HUES6 (cell line): ENCODE measurements around the gene ANKLE2.
"Not testable (repeated sequence)": the region's sequence is repeated elsewhere in the genome, so short reads cannot be mapped to it uniquely, and the experiment has no call there.

ENCODE experiments used
- H3K27ac ChIP-seq: 2 replicates; pipeline ENCODE4 v1.7.0; 2013; ENCODE audit warnings: low read depth, mild to moderate bottlenecking, low read length, inconsistent platforms
- H3K27me3 ChIP-seq: 2 replicates; pipeline ENCODE4 v1.6.1; 2013; ENCODE audit warnings: low read length; ENCODE audit not compliant: control insufficient read depth, insufficient read depth
- H3K36me3 ChIP-seq: 2 replicates; pipeline ENCODE4 v1.6.1; 2013; ENCODE audit warnings: low read length; ENCODE audit not compliant: control insufficient read depth, insufficient read depth
- H3K4me1 ChIP-seq: 2 replicates; pipeline ENCODE4 v1.6.1; 2013; ENCODE audit warnings: low read length; ENCODE audit not compliant: control insufficient read depth, insufficient read depth
- H3K4me3 ChIP-seq: 2 replicates; pipeline ENCODE4 v1.5.1; 2013; ENCODE audit warnings: low read depth, low read length
- H3K9ac ChIP-seq: one replicate; pipeline ENCODE4 v1.6.1; 2013; ENCODE audit warnings: mild to moderate bottlenecking, low read length
- H3K9me3 ChIP-seq: 2 replicates; pipeline ENCODE4 v1.6.1; 2013; ENCODE audit warnings: low read depth, low read length; ENCODE audit not compliant: control insufficient read depth, insufficient read depth

Gene ANKLE2

GRCh38 chr12:132776816-132777568 is 15.4 kb upstream of the ANKLE2 start:
- H3K9me3 ChIP-seq: no peaks in the 10 kb centered on the region
- peaks cover 89% of the 10 kb centered on the region for H3K36me3 ChIP-seq
- no peaks in the 10 kb centered on the region for H3K4me1 ChIP-seq
- H3K9ac ChIP-seq: no peak overlapping the region
- no peak overlapping the region for H3K4me3 ChIP-seq
- no peaks in the 10 kb centered on the region for H3K27me3 ChIP-seq
- no peak overlapping the region for H3K27ac ChIP-seq

GRCh38 chr12:132776230-132776625 is 14.6 kb upstream of the ANKLE2 start:
- not testable (repeated sequence) for H3K27me3 ChIP-seq, H3K27ac ChIP-seq, H3K4me3 ChIP-seq, H3K9ac ChIP-seq, H3K4me1 ChIP-seq, H3K9me3 ChIP-seq
- peaks cover 89% of the 10 kb centered on the region for H3K36me3 ChIP-seq

GRCh38 chr12:132775502-132776229 is 14.0 kb upstream of the ANKLE2 start:
- no peak overlapping the region for H3K9ac ChIP-seq
- H3K4me1 ChIP-seq: no peaks in the 10 kb centered on the region
- H3K27me3 ChIP-seq: no peaks in the 10 kb centered on the region
- peaks cover 88% of the 10 kb centered on the region for H3K36me3 ChIP-seq
- H3K9me3 ChIP-seq: no peaks in the 10 kb centered on the region
- H3K27ac ChIP-seq: no peak overlapping the region
- no peak overlapping the region for H3K4me3 ChIP-seq

GRCh38 chr12:132774646-132775275 is 13.1 kb upstream of the ANKLE2 start:
- Histone ChIP-seq H3K4me1 (no peaks in the 10 kb centered on the region), H3K36me3 (peaks cover 86% of the 10 kb centered on the region), H3K4me3 (no peak overlapping the region), H3K9ac (no peak overlapping the region), H3K27ac (no peak overlapping the region), H3K9me3 (no peaks in the 10 kb centered on the region), H3K27me3 (no peaks in the 10 kb centered on the region)

- Histone ChIP-seq H3K9me3 (no peaks in the 10 kb centered on the region), H3K36me3 (peaks cover 86% of the 10 kb centered on the region), H3K9ac (no peak overlapping the region), H3K27ac (no peak overlapping the region), H3K4me1 (no peaks in the 10 kb centered on the region), H3K27me3 (no peaks in the 10 kb centered on the region), H3K4me3 (no peak overlapping the region)
Measured at GRCh38 chr12:132774159-132774558, 12.5 kb upstream of the ANKLE2 start.

- no peaks in the 10 kb centered on the region for H3K9me3 ChIP-seq
- H3K27ac ChIP-seq: no peak overlapping the region
- H3K27me3 ChIP-seq: no peaks in the 10 kb centered on the region
- no peaks in the 10 kb centered on the region for H3K4me1 ChIP-seq
- peaks cover 84% of the 10 kb centered on the region for H3K36me3 ChIP-seq
- no peak overlapping the region for H3K4me3 ChIP-seq
- H3K9ac ChIP-seq: no peak overlapping the region
Measured at GRCh38 chr12:132773077-132773955, 11.7 kb upstream of the ANKLE2 start.

GRCh38 chr12:132772606-132773005 is 11.0 kb upstream of the ANKLE2 start:
- Histone ChIP-seq H3K4me3 (no peak overlapping the region), H3K27me3 (no peaks in the 10 kb centered on the region), H3K27ac (no peak overlapping the region), H3K9me3 (no peaks in the 10 kb centered on the region), H3K9ac (no peak overlapping the region), H3K4me1 (no peaks in the 10 kb centered on the region), H3K36me3 (peaks cover 79% of the 10 kb centered on the region)

- H3K27me3 ChIP-seq: no peaks in the 10 kb centered on the region
- peaks cover 65% of the 10 kb centered on the region for H3K36me3 ChIP-seq
- H3K9ac ChIP-seq: no peak overlapping the region
- no peaks in the 10 kb centered on the region for H3K4me1 ChIP-seq
- no peak overlapping the region for H3K4me3 ChIP-seq
- no peak overlapping the region for H3K27ac ChIP-seq
- H3K9me3 ChIP-seq: no peaks in the 10 kb centered on the region
Measured at GRCh38 chr12:132771126-132771838, 9.7 kb upstream of the ANKLE2 start.

GRCh38 chr12:132766380-132767085 is 4.9 kb upstream of the ANKLE2 start:
- Histone ChIP-seq H3K4me1 (no peaks in the 10 kb centered on the region), H3K4me3 (no peak overlapping the region), H3K27ac (no peak overlapping the region), H3K9me3 (no peaks in the 10 kb centered on the region), H3K36me3 (peaks cover 21% of the 10 kb centered on the region), H3K9ac (no peak overlapping the region), H3K27me3 (no peaks in the 10 kb centered on the region)

GRCh38 chr12:132765361-132765760 is 3.7 kb upstream of the ANKLE2 start:
- H3K4me1 ChIP-seq: peaks cover under 1% of the 10 kb centered on the region; the same call in 1 of the 2 replicates

More at GRCh38 chr12:132765361-132765760, 3.7 kb upstream of the ANKLE2 start:
- Histone ChIP-seq H3K9me3 (no peaks in the 10 kb centered on the region), H3K27me3 (no peaks in the 10 kb centered on the region), H3K9ac (no peak overlapping the region), H3K27ac (no peak overlapping the region), H3K36me3 (peaks cover 11% of the 10 kb centered on the region), H3K4me3 (no peak overlapping the region)
